HG02763 (cell line): Measurements from ENCODE around the gene RNF168.
"Not testable (repeated sequence)": the region's sequence is repeated elsewhere in the genome, so short reads cannot be mapped to it uniquely, and the experiment has no call there.

Experiments used
- ATAC-seq: cut with Tn5 transposase; IDR thresholded peaks from one replicate; pipeline ENCODE4 v1.9.1; 2021; ENCODE audit warnings: mild to moderate bottlenecking, moderate library complexity; ENCODE audit not compliant: unreplicated experiment

The RNF168 gene

DNA sequence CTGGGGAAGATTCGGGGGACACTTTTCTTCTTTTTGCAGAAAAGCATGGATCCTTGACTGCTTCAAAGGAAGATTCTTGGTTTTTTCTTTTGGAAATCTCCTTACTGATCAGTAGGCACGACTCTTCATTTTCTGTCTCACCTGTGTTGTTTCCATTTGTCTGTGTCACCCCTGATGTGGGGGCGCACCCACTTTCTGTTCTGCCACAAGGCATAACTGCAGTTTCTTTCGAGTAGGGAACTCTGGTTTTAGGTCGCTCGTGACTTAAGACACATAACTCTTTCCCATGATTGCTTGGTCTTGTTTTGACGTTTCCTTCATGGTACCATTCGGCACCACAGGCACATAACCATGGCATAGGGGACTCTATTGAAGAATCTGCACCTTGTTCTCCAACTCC lies 31.3 kb downstream of the RNF168 start:
- no peak for ATAC-seq

GRCh38 chr3:196471551-196471950 lies 32.0 kb downstream of the RNF168 start:
- ATAC-seq: no peak

GRCh38 chr3:196470182-196470581 lies 33.4 kb downstream of the RNF168 start:
- not testable (repeated sequence) for ATAC-seq

DNA sequence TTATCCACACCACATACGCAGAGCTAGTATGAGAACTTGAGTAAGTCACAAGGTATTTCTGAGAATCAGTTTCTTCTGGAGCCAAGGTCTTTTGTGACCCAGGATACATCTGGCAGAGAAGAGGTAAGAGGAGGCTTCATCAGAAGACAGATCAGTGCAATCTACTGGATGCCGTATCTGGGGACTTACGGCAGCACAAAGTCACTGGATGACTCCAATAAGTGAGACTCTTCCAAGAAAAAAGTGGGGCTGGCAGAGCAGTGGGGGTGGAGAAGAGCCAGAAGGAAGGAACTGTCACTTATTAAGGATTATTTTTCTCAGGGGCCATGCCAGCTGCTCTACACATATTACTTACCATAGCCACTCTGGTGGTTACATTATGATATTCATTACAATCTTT lies 39.8 kb downstream of the RNF168 start:
- no peak for ATAC-seq

DNA sequence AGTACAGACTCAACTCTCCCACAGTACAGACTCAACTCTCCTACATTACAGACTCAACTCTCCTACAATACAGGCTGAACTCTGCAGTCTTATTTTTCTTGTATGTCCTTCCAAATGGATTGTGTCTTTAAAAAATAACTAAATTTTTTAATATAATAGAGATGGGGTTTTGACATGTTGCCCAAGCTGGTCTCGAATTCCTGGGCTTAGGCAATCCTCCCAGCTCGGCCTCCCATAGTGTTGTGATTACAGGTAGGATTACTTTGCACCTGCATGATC lies 40.2 kb downstream of the RNF168 start:
- ATAC-seq: no peak

DNA sequence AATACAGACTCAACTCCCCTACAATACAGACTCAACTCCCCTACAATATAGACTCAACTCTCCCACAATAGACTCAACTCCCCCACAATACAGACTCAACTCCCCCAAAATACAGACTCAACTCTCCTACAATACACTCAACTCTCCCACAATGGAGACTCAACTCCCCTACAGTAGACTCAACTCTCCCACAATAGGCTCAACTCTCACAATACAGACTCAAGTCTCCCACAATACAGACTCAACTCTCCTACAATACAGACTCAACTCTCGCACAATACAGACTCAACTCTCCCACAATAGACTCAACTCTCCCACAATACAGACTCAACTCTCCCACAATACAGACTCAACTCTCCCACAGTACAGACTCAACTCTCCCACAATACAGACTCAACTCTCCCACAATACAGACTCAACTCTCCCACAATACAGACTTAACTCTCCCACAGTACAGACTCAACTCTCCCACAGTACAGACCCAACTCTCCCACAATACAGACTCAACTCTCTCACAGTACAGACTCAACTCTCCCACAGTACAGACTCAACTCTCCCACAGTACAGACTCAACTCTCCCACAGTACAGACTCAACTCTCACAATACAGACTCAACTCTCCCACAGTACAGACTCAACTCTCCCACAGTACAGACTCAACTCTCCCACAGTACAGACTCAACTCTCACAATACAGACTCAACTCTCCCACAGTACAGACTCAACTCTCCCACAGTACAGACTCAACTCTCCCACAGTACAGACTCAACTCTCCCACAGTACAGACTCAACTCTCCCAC lies 40.7 kb downstream of the RNF168 start:
- not testable (repeated sequence) for ATAC-seq

DNA sequence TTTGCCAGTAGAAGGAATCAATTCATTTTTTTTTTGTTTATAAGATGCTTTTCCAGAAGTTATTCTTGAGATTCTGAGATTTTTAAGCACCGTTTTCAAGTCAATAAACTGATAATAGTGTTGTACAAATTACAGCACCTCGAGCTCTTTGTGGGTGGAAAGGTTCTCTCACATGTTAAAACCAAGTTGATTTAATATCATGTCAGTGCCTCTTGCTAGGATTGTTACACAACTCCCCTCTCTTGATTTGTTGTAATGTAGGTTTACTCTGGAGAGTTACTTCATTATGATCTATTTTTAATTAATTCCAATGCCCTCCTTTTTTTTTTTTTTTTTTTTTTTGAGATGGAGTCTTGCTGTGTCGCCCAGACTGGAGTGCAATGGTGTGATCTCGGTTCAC lies 45.5 kb downstream of the RNF168 start:
- ATAC-seq: no peak

DNA sequence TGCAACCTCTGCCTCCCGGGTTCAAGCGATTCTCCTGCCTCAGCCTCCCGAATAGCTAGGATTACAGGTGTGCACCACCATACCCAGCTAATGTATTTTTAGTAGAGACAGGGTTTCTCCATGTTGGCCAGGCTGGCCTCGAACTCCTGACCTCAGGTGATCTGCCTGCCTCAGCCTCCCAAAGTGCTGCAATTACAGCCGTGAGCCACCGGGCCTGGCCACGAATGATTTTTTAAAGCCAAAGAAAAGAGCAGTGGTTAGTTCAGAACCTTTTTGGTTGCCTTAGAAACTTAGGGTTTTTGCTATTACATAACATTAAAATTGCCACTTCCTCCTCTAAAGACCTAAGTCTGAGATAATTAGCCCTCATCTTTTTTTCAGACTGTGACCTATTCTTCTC lies 46.1 kb downstream of the RNF168 start:
- ATAC-seq: not testable (repeated sequence)

GRCh38 chr3:196454935-196455334 lies 48.6 kb downstream of the RNF168 start:
- ATAC-seq: no peak

GRCh38 chr3:196445391-196445790 lies 58.2 kb downstream of the RNF168 start:
- ATAC-seq: not testable (repeated sequence)

- ATAC-seq: no peak
These were observed 59.1 kb downstream of the RNF168 start for GRCh38 chr3:196444500-196444894.

GRCh38 chr3:196440696-196441095 lies 62.9 kb downstream of the RNF168 start:
- ATAC-seq: no peak

DNA sequence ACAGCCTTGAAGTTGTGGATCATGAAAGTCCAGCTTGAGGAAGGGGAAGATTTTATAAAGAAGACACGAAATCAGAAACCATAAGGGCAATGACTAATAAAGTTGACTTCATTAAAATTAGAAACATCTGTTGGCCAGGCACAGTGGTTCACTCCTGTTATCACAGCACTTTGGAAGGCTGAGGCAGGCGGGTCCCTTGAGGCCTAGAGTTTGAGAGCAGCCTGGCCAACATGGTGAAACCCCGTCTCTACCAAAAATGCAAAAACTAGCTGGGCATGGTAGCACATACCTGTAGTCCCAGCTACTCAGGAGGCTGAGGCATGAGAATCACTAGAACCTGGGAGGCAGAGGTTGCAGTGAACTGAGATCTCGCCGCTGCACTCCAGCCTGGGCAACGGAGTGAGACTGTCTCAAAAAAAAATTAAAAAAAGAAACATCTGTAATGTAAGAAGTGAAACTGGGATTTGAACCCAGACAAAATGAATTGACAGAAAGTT lies 63.5 kb downstream of the RNF168 start:
- no peak for ATAC-seq

DNA sequence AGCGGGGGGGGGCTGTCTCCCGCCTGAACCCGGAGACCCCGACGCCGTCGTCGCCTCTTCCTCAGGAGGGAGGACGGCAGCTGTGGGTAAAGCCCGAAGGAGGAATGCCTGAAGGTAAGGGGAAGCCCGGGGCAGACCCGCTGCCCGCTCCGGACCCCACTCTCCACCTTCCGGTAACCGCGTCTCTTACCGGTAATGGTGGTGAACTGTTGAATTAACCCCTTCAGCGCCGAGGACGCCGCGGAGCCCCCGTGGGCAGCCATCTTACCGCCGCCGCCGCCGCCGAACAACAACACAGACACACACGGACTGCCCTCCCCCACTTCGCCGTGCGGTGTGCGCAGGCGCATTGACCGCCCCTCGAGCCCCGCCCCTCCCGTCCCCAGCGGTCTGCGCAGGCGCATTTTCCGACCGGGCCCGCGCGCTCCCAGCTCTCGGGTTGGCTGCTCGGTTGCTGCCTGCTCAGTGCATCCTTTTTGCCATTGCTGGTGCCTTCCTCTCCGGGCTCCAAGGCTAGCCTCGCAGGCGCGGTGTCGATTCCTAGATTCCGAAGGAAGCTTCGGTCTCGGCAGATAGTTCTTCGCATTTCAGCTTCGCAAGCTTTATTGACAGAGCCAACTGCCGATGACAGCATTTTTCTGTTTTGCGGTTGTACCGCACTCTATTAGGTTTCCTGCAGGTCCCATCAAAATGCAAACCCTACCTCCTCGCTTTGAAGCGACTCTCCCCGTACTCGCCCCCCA lies 71.3 kb downstream of the RNF168 start, which contains the start of gene UBXN7:
UBXN7 (minus strand) TSS at position 291 of the 743 bp plus-strand sequence; CDS start at position 263, 28 bp downstream.
- peak; percentile 77 for ATAC-seq

DNA sequence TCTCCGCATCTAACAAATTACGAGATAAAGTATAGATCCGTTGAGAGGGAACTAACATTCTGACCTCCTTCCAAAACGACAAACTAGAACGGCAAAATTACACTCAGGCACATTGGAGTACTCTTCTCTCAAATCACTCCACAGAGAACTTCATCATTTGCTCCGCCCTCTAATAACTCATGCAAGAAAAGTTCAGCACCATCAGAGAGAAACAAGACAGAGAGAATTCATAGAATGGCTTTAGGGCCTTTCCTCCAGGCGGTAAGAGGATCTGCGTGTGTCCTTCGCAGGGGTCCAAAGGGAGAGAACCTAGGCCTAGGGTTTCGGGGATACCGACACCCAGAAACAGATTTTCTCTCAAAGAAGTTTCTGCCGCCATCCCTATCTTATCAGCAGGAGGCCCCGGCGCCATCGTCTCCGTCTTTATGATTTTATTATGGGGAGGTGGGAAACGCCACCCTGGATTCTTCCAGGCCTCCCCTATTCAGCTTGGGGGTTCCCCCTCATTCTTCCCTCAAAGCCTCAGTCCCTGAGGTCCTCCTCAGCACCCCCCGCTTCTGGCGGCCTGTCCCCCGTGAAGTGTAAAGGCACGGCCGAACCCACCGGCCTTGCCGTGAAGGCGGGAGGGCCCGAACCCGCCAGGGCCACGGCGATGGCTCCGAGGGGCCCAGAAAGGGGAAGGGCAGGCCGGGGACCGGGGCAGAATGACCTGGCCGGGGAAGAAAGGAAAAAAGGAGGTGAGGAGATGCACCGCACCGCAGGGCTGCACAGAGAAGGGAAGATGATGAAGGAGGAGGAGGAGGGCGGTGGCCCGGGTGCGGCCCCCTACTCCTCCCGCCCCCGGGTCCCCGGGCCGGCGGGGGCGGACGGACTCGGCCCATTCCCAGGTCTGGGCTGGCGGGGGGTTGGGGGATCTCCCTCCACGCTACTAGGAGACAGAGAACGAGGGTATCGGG lies 72.1 kb downstream of the RNF168 start:
- peak; percentile 28 for ATAC-seq

DNA sequence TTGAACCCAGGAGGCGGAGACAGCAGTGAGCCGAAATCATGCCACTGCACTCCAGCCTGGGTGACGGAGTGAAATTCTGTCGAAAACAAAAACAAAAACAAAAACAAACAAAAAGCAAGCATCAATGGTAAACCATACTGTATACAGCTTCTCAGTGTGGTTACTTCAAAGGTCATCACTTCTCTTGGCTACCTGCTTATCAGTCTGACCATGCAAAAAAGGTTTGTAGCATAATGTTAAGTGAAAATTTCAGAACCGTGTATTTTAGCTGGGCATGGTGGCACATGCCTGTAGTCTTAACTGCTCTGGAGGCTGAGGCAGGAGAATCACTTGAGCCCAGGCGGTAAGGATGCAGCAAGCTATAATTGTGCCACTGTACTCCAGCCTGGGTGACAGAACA lies 75.5 kb downstream of the RNF168 start:
- no peak for ATAC-seq

- not testable (repeated sequence) for ATAC-seq
These were observed 79.1 kb downstream of the RNF168 start for GRCh38 chr3:196424421-196424820.

DNA sequence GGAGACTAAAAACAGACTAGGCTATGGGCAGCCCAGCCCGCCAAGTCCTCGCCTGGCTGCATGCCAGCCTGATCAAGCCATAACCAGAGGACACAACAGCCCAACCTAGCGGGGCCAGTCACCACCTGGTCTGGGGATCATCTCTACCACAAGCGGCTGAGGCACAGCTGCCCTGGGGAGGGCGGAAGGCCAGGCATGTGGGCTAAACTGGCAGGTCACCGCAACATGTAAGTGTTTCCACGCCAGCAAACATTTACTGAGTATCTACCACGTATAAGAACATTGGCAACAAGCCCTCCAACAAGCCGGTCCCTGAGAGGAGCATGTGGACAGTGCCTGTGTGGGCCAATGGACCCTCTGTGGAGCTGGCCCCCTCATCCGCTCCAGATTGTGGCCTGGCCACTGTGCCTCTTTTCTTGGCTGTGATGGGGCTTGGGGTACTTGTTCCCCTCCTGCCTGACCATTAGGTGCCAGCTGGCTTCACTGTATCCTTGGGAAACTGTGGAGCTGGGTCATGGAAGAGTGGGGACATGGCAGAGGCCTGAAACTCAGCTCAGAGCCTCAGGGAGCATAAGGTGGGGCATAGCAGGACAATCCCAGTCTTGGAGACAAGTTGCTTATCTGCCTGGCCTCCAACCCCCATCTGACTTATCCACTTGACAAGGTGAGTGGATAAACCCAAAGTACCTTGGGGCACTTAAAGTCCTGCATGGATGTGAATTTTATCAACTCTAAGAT lies 80.4 kb downstream of the RNF168 start:
- no peak for ATAC-seq

GRCh38 chr3:196421668-196422067 lies 81.9 kb downstream of the RNF168 start:
- ATAC-seq: not testable (repeated sequence)

DNA sequence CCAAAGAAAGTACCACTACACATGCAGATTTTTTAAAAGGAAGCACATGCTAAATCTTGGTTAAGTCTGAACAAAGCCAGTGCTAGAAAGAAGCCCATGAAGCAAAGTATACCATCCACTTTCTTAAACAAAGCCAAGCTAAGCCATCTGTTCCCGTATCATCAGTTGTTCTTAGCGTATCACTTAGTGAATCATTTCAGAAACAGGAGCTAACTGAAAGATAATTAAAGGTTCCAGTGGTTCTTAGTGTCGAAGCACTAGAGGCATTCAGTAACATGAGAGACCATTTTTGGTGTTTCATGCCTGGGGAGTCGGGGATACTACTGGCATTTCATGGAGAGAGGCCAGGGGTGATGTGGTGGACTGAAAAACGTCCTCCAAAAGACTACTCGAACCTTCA lies 84.2 kb downstream of the RNF168 start:
- no peak for ATAC-seq
